ENCODE data around the gene MPP1.

Gene MPP1

GRCh38 chrX:154749856-154750255, 55.4 kb downstream of the MPP1 start:
- Histone ChIP-seq H3K79me2 (ENCODE audit: insufficient read depth, low read depth) (no peaks in the 10 kb centered on the region), H4K20me1 (ENCODE audit: insufficient read depth) (no peaks in the 10 kb centered on the region), H3K9ac (no peak overlapping the region), H3K4me3 (IDR thresholded peaks at IDR 0.05; ENCODE audit: insufficient read depth, low read depth, low read length) (no peak overlapping the region), H3K36me3 (ENCODE audit: insufficient read depth) (no peaks in the 10 kb centered on the region), H3K4me2 (peak overlapping the region; percentile 26; the same call in 1 of the 2 replicates), H3K27ac (no peak overlapping the region), H3K4me1 (ENCODE audit: low read depth, poor library complexity, severe bottlenecking) (no peaks in the 10 kb centered on the region), H2AFZ (ENCODE audit: low read depth) (no peak overlapping the region), H3K27me3 (ENCODE audit: insufficient read depth, low read depth) (no peaks in the 10 kb centered on the region)
- no peak for TF ChIP-seq CTCF (conservative IDR thresholded peaks at IDR 0.05; ENCODE audit: low read depth, low read length)

GRCh38 chrX:154748712-154749339, 56.5 kb downstream of the MPP1 start:
- Histone ChIP-seq H3K4me3 (IDR thresholded peaks at IDR 0.05; ENCODE audit: insufficient read depth, low read depth, low read length) (no peak overlapping the region), H3K4me2 (no peak overlapping the region), H3K79me2 (ENCODE audit: insufficient read depth, low read depth) (no peaks in the 10 kb centered on the region), H3K9ac (no peak overlapping the region), H3K27ac (no peak overlapping the region), H3K36me3 (ENCODE audit: insufficient read depth) (no peaks in the 10 kb centered on the region), H3K27me3 (ENCODE audit: insufficient read depth, low read depth) (no peaks in the 10 kb centered on the region), H2AFZ (ENCODE audit: low read depth) (no peak overlapping the region), H4K20me1 (ENCODE audit: insufficient read depth) (no peaks in the 10 kb centered on the region), H3K4me1 (ENCODE audit: low read depth, poor library complexity, severe bottlenecking) (no peaks in the 10 kb centered on the region)
- peak; percentile 78 for TF ChIP-seq CTCF (conservative IDR thresholded peaks at IDR 0.05; ENCODE audit: low read depth, low read length)

- Histone ChIP-seq H3K27me3 (ENCODE audit: insufficient read depth, low read depth) (no peaks in the 10 kb centered on the region), H3K27ac (no peak overlapping the region), H3K79me2 (ENCODE audit: insufficient read depth, low read depth) (no peaks in the 10 kb centered on the region), H3K4me2 (no peak overlapping the region), H3K9ac (no peak overlapping the region), H3K4me1 (ENCODE audit: low read depth, poor library complexity, severe bottlenecking) (no peaks in the 10 kb centered on the region), H2AFZ (ENCODE audit: low read depth) (no peak overlapping the region), H3K36me3 (ENCODE audit: insufficient read depth) (no peaks in the 10 kb centered on the region), H4K20me1 (ENCODE audit: insufficient read depth) (no peaks in the 10 kb centered on the region), H3K4me3 (IDR thresholded peaks at IDR 0.05; ENCODE audit: insufficient read depth, low read depth, low read length) (no peak overlapping the region)
- no peak for TF ChIP-seq CTCF (conservative IDR thresholded peaks at IDR 0.05; ENCODE audit: low read depth, low read length)
Observed at GRCh38 chrX:154742613-154743012, 62.7 kb downstream of the MPP1 start.

- no peak for TF ChIP-seq CTCF (conservative IDR thresholded peaks at IDR 0.05; ENCODE audit: low read depth, low read length)
- no peak overlapping the region for H3K27ac ChIP-seq
- no peak overlapping the region for H3K4me3 ChIP-seq (IDR thresholded peaks at IDR 0.05; ENCODE audit: insufficient read depth, low read depth, low read length)
- no peak overlapping the region for H2AFZ ChIP-seq (ENCODE audit: low read depth)
- H3K4me1 ChIP-seq (ENCODE audit: low read depth, poor library complexity, severe bottlenecking) = no peaks in the 10 kb centered on the region
- H3K9ac ChIP-seq = no peak overlapping the region
- H3K36me3 ChIP-seq (ENCODE audit: insufficient read depth) = no peaks in the 10 kb centered on the region
- no peaks in the 10 kb centered on the region for H3K27me3 ChIP-seq (ENCODE audit: insufficient read depth, low read depth)
- H3K79me2 ChIP-seq (ENCODE audit: insufficient read depth, low read depth) = no peaks in the 10 kb centered on the region
- no peaks in the 10 kb centered on the region for H4K20me1 ChIP-seq (ENCODE audit: insufficient read depth)
- no peak overlapping the region for H3K4me2 ChIP-seq
Observed at GRCh38 chrX:154739952-154740465, 65.3 kb downstream of the MPP1 start.
